ENCODE measurements around the gene GFOD1. TPM values are rescaled to one million over a fixed set of nuclear protein-coding genes. Genes with fewer than 3 reads are reported as not detected.

Gene GFOD1
- total RNA-seq, 4 donors from 2014 or later, result 16.1 to 30.7 (median 22.9) TPM

DNA sequence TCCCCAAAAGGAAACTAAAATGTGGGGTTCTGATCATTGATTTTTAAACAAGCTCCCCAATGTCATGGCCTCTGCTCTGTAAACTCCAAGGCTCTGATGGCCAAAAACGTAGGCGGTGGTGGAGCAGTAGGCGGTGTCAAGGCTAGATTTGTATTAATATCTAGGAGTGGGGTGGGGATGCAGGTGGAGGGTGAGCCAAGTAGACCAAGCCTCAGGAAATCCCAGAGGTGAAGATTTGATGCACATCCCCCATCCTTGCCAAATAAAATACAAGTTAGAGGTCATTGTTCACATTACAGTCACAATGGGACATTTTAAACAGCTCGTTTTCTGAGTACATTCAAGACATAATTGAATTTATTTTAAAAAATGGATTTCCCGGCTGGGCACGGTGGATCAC is 128.1 kb downstream of the GFOD1 start:
- H3K4me1 ChIP-seq, result peaks cover 4 to 36% (median 14%) of the 10 kb centered on the region in 3 donors
- TF ChIP-seq, protein P1, sequence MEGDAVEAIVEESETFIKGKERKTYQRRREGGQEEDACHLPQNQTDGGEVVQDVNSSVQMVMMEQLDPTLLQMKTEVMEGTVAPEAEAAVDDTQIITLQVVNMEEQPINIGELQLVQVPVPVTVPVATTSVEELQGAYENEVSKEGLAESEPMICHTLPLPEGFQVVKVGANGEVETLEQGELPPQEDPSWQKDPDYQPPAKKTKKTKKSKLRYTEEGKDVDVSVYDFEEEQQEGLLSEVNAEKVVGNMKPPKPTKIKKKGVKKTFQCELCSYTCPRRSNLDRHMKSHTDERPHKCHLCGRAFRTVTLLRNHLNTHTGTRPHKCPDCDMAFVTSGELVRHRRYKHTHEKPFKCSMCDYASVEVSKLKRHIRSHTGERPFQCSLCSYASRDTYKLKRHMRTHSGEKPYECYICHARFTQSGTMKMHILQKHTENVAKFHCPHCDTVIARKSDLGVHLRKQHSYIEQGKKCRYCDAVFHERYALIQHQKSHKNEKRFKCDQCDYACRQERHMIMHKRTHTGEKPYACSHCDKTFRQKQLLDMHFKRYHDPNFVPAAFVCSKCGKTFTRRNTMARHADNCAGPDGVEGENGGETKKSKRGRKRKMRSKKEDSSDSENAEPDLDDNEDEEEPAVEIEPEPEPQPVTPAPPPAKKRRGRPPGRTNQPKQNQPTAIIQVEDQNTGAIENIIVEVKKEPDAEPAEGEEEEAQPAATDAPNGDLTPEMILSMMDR (IDR thresholded peaks at IDR 0.05), result no peak
- no peak for TF ChIP-seq POLR2A (IDR thresholded peaks at IDR 0.05)
- 78 to 87% methylated on average over 6 of the region's 6 CpGs for WGBS, 2 donors
- H3K27ac ChIP-seq, result peak overlapping the region in 1 of 4 donors; percentile 22
- H3K4me3 ChIP-seq, result no peak overlapping the region
- H3K9me3 ChIP-seq, result no peaks in the 10 kb centered on the region
- H3K27me3 ChIP-seq, result no peaks in the 10 kb centered on the region
- intact Hi-C loops (cut with DNase I), result no loop called here
- no peak for DNase-seq
- peaks cover 0 to 14% (median 3%) of the 10 kb centered on the region in 3 donors for H3K36me3 ChIP-seq

DNA sequence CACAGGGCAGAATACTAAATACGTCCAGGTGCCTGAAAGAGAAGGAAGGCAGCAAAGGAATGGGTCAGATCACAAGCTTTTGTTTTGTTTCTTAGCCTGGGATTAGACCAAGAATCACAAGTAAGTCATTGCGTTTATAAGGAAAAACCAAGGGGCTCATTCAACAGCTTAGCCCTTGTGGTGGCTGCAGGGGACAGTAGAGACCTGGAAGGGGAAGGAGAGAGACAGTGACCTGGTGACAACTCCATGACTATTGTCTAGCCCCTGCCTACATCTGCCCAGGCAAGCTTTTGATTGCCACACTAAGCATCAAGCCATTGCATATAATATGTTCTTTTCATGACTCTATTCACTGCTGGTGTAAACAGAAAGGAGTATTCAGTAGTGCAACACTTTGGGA is 128.9 kb downstream of the GFOD1 start:
- H3K27me3 ChIP-seq, result no peaks in the 10 kb centered on the region
- H3K9me3 ChIP-seq, result no peaks in the 10 kb centered on the region
- no peak for DNase-seq
- intact Hi-C loops (cut with DNase I), result no loop called here
- 76 to 82% methylated on average over 2 of the region's 2 CpGs for WGBS, 2 donors
- peaks cover 4 to 40% (median 14%) of the 10 kb centered on the region in 3 donors for H3K4me1 ChIP-seq
- TF ChIP-seq, protein P1 (IDR thresholded peaks at IDR 0.05), result no peak
- TF ChIP-seq POLR2A (IDR thresholded peaks at IDR 0.05), result no peak
- H3K36me3 ChIP-seq, result peaks cover 0 to 6% (median 0%) of the 10 kb centered on the region in 3 donors
- H3K4me3 ChIP-seq, result no peak overlapping the region
- peak overlapping the region in 1 of 4 donors; percentile 22 for H3K27ac ChIP-seq

DNA sequence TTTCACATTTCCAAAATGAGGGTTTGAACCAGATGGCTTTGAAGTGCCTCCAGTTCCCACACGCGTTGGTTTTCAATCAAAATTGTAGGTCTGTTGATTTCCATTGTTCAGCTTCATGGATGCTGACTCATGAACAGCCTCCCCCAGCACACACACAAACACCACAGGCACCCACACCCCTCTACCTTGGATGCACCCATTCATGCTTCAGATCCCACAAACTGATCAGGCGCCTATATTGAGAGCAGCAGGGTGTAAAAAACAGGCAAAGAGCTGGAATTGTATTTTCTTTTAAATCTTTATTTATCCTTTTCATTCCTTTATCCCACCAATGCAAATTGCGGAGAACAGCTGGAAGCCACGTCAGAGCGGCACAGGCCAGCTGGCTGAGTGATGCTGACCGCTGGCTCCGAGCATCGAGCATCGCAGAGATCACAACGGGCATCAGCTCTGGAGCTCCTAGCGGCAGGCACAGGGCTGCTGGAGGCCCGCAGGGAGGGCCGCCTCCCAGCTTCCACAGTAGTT is 129.8 kb downstream of the GFOD1 start:
- intact Hi-C loops (cut with DNase I), result no loop called here
- Histone ChIP-seq H3K36me3 (peaks cover 0 to 4% (median 0%) of the 10 kb centered on the region in 3 donors), H3K4me1 (peaks cover 4 to 40% (median 14%) of the 10 kb centered on the region in 3 donors), H3K4me3 (no peak overlapping the region), H3K27me3 (no peaks in the 10 kb centered on the region), H3K9me3 (no peaks in the 10 kb centered on the region), H3K27ac (no peak overlapping the region)
- TF ChIP-seq, protein P1 (IDR thresholded peaks at IDR 0.05), result no peak
- TF ChIP-seq POLR2A (IDR thresholded peaks at IDR 0.05), result no peak
- DNase-seq, result no peak
- WGBS, 2 donors, result 79 to 83% methylated on average over 14 of the region's 14 CpGs

DNA sequence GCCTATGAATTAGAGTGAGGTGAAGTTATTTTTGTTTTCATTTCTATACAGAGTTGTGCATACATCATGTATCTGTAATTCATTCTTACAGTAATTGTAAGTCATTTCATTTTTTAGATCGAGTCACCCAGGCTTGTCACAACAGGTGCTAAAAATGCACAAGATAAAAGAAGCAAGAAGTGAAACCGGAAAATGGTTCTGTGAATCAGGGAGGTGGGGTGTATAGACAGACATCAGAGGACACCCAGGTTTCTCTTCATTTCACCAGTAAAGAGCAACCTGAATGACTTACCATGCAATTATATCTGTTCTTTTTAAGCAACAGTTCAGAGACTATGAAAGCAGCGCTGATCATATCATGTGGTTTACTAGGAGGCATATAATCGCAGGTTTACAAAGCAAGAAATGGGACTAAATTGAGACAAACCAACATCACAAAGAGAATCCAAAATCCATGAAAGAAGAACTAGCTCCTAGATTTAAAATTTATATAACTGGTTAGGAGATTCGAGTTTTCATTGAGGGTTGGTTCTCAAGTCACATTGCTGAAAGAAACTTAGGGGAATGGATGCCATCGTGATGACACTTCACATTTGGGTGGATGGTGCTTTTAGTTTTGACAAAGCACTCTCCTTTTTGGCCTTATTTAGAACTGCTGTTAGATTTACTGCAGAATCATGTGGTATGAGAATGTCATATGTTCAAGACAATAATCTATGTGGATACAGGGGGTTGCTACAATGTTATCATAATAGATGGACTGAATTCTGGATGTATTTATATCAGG is 131.2 kb downstream of the GFOD1 start:
- Histone ChIP-seq H3K27me3 (no peaks in the 10 kb centered on the region), H3K27ac (peak overlapping the region; percentile 60 to 69 (median 65)), H3K4me3 (no peak overlapping the region), H3K4me1 (peaks cover 4 to 44% (median 16%) of the 10 kb centered on the region in 3 donors), H3K36me3 (no peaks in the 10 kb centered on the region), H3K9me3 (no peaks in the 10 kb centered on the region)
- no peak for DNase-seq
- intact Hi-C loops (cut with DNase I), result no loop called here
- WGBS, 2 donors, result 34 to 45% methylated on average over 6 of the region's 6 CpGs
- TF ChIP-seq, protein P1 (IDR thresholded peaks at IDR 0.05), result no peak
- TF ChIP-seq POLR2A (IDR thresholded peaks at IDR 0.05), result no peak

All from esophagus squamous epithelium (tissue), 5 donors.